HepG2 (cell line): ENCODE measurements around the gene TIMM8B. TPM values are rescaled to one million over a fixed set of nuclear protein-coding genes. Genes with fewer than 3 reads are reported as not detected.

Experiments used
- ARHGAP35 ChIP-seq: sonication (generic); formaldehyde crosslinking; IDR thresholded peaks from 2 replicates; pipeline ENCODE4 v1.9.0; 2022; ENCODE audit warnings: mild to moderate bottlenecking, inconsistent platforms, moderate library complexity, missing genetic modification reagents, borderline replicate concordance
- CCDC6 ChIP-seq: sonication (generic); formaldehyde crosslinking; IDR thresholded peaks from 2 replicates; pipeline ENCODE4 v1.8.1; 2022; ENCODE audit warnings: mild to moderate bottlenecking, missing genetic modification reagents, moderate library complexity
- CREB3 ChIP-seq: sonication (generic); formaldehyde crosslinking; IDR thresholded peaks from 2 replicates; pipeline ENCODE4 v1.5.0; 2020; ENCODE audit warnings: missing genetic modification reagents
- DBP ChIP-seq: sonication (generic); formaldehyde crosslinking; IDR thresholded peaks from 2 replicates; pipeline ENCODE4 v1.4.0; 2020; ENCODE audit warnings: missing genetic modification reagents; ENCODE audit errors: not compliant biosample characterization
- HOXA9 ChIP-seq: sonication (generic); formaldehyde crosslinking; IDR thresholded peaks from 2 replicates; pipeline ENCODE4 v1.8.1; 2022; ENCODE audit warnings: missing genetic modification reagents, mild to moderate bottlenecking, moderate library complexity, borderline replicate concordance
- IKZF1 ChIP-seq: fragments of 450-650 bp; IDR thresholded peaks from 2 replicates; pipeline ENCODE4 v1.7.1; 2016
- KLF11 ChIP-seq: IDR thresholded peaks from 2 replicates; pipeline ENCODE4 v1.6.1; 2016; ENCODE audit warnings: missing compliant biosample characterization
- MAX ChIP-seq: IDR thresholded peaks from 2 replicates; pipeline ENCODE4 v1.6.1; 2012; ENCODE audit warnings: inconsistent platforms
- NFYC ChIP-seq: IDR thresholded peaks from 2 replicates; pipeline ENCODE4 v1.6.1; 2016; ENCODE audit warnings: missing genetic modification reagents, missing compliant biosample characterization
- PBX2 ChIP-seq: IDR thresholded peaks from 2 replicates; pipeline ENCODE4 v1.6.1; 2016; ENCODE audit warnings: control low read depth
- SNAPC4 ChIP-seq: sonication (generic); formaldehyde crosslinking; IDR thresholded peaks from 2 replicates; pipeline ENCODE4 v1.4.0; 2020; ENCODE audit warnings: mild to moderate bottlenecking, missing genetic modification reagents
- TBL1XR1 ChIP-seq: fragments of 150-350 bp; IDR thresholded peaks from 2 replicates; pipeline ENCODE4 v1.6.1; 2014; ENCODE audit warnings: borderline replicate concordance, low read length; ENCODE audit not compliant: partially characterized antibody
- ZBTB34 ChIP-seq: sonication (generic); formaldehyde crosslinking; IDR thresholded peaks from 2 replicates; pipeline ENCODE4 v1.8.0; 2022; ENCODE audit warnings: mild to moderate bottlenecking, missing genetic modification reagents
- ZEB1 ChIP-seq: IDR thresholded peaks from 2 replicates; pipeline ENCODE4 v1.6.1; 2012; ENCODE audit warnings: mild to moderate bottlenecking, low read depth, inconsistent platforms; ENCODE audit not compliant: insufficient replicate concordance
- ZNF282 ChIP-seq: fragments of 450-650 bp; IDR thresholded peaks from 2 replicates; pipeline ENCODE4 v1.6.1; 2018; ENCODE audit not compliant: partially characterized antibody
- ZNF317 ChIP-seq: sonication (generic); formaldehyde crosslinking; IDR thresholded peaks from 2 replicates; pipeline ENCODE4 v1.5.0; 2020; ENCODE audit warnings: mild to moderate bottlenecking, missing genetic modification reagents
- ZNF335 ChIP-seq: sonication (generic); formaldehyde crosslinking; IDR thresholded peaks from 2 replicates; pipeline ENCODE4 v1.4.0; 2020; ENCODE audit warnings: missing genetic modification reagents
- ZNF564 ChIP-seq: sonication (generic); formaldehyde crosslinking; IDR thresholded peaks from 2 replicates; pipeline ENCODE4 v1.8.1; 2023; ENCODE audit warnings: mild to moderate bottlenecking, missing genetic modification reagents
- ZNF7 ChIP-seq: IDR thresholded peaks from 2 replicates; pipeline ENCODE4 v1.6.1; 2016; ENCODE audit warnings: missing biosample characterization, missing genetic modification reagents
- ZNF749 ChIP-seq: sonication (generic); formaldehyde crosslinking; IDR thresholded peaks from 2 replicates; pipeline ENCODE4 v1.8.0; 2022; ENCODE audit warnings: mild to moderate bottlenecking, missing genetic modification reagents, moderate library complexity, borderline replicate concordance
- ZNF792 ChIP-seq: IDR thresholded peaks from 2 replicates; pipeline ENCODE4 v1.6.1; 2016
- polyA plus RNA-seq, 8 experiments: library from polyadenylated mRNA; depleted of rRNA in 3 of 8; stranded (reverse) in 7 of 8; unstranded in 1 of 8; fragments of >200 nt; fragmentation: Illumina TruSeq in 4 of 8; extraction: Trizol in 4 of 8; gene quantifications; 2 replicates each; pipeline versions ENCODE4 v1.2.1 to v1.2.3, GENCODE V29; 2011 to 2016; ENCODE audit warnings: low read depth in 4 of 8, missing spikeins in 1 of 8, mixed read lengths in 1 of 8; ENCODE audit not compliant: insufficient read depth in 1 of 8
- total RNA-seq, 5 experiments: library from RNA; depleted of rRNA; stranded (reverse); fragments of >200 nt; fragmentation: Illumina TruSeq; extraction: Trizol; gene quantifications; 2 replicates each; pipeline ENCODE4 v1.2.3, GENCODE V29; 2016; ENCODE audit warnings: low read depth in 1 of 5

TIMM8B gene
- total and polyA plus RNA-seq, 2 of the 13 experiments (the other 11 are each of a cell fraction or from before 2014, with no cell fraction given): 84.5 to 98.3 TPM

- TF ChIP-seq DBP (CRISPR knock-in tag) (no peak), CREB3 (no peak), NFYC (CRISPR knock-in tag) (peak; percentile 39), ARHGAP35 (no peak), ZNF564 (CRISPR knock-in tag) (no peak), ZNF7 (CRISPR knock-in tag) (no peak), ZNF792 (no peak), TBL1XR1 (no peak), ZBTB34 (no peak), HOXA9 (CRISPR knock-in tag) (no peak), ZNF282 (no peak), ZEB1 (no peak), KLF11 (CRISPR knock-in tag) (peak; percentile 54; the same call in 1 of the 2 replicates), PBX2 (CRISPR knock-in tag) (no peak), SNAPC4 (CRISPR knock-in tag) (no peak), ZNF317 (no peak), ZNF749 (CRISPR knock-in tag) (no peak), IKZF1 (no peak), ZNF335 (CRISPR knock-in tag) (no peak), CCDC6 (CRISPR knock-in tag) (peak; percentile 87), MAX (peak; percentile 80)
Observed at GRCh38 chr11:112073941-112074811, 12.4 kb downstream of the TIMM8B start, which contains the start of the genes NKAPD1 and PIH1D2 (continued).
